GM21529 (cell line): Measurements from ENCODE around the gene SUSD3.
A peak's percentile ranks its signal among the peaks of the same experiment; 100 is the strongest.
"Not testable (repeated sequence)": the region's sequence is repeated elsewhere in the genome, so short reads cannot be mapped to it uniquely, and the experiment has no call there.

ENCODE experiments used
- ATAC-seq: cut with Tn5 transposase; IDR thresholded peaks from one replicate; pipeline ENCODE4 v1.9.1; 2021; ENCODE audit not compliant: unreplicated experiment

The SUSD3 gene

GRCh38 chr9:93108291-93109041, 50.0 kb downstream of the SUSD3 start:
- ATAC-seq = no peak

- ATAC-seq = no peak
Observed at GRCh38 chr9:93110311-93110855, 51.9 kb downstream of the SUSD3 start.

DNA sequence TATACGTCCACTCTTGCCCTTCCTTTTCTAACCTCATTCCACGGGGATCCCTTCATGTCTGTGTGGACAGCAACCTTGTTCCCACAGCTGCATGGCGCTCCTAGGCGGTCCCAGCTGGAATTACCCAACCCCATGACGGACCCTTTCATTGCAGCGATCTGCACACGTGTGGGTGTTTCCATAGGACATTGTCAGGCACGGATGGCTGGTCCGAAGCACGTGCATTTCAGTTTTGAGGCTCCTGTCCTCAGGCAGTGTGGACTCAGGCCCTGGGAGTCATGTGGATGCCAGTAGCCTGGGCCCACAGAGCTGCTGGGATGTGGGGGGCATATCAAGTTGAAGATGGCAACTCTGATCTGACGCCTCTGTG, 52.5 kb downstream of the SUSD3 start:
- no peak for ATAC-seq

GRCh38 chr9:93111371-93112115, 53.0 kb downstream of the SUSD3 start:
- ATAC-seq = no peak

GRCh38 chr9:93112116-93112863, 53.8 kb downstream of the SUSD3 start:
- no peak for ATAC-seq

DNA sequence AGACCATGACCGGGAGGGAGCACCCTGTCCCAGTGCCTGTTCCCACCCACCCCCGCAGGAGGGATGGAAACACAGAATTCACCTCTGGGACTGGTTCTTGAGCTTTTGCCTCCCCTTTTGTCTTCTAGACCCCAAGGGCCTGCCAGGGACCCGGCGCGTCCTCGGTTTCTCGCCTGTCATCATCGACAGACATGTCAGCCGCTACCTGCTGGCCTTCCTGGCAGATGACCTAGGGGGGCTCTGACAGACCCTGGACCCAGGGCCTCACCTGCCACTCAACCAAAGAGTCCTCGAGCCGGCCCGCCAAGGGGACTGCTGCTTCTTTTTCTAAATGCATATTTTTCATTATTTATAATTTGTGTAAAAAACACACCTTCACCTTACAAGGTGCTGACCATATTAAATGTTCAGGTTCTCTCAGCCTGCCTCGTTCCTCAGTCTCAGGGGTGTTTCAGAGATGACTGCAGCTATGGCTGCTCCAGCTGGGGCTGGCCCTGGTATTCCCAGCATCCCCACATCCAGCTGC, 54.4 kb downstream of the SUSD3 start:
- ATAC-seq = no peak

GRCh38 chr9:93114169-93114983, 55.9 kb downstream of the SUSD3 start:
- no peak for ATAC-seq

GRCh38 chr9:93114984-93115335, 56.5 kb downstream of the SUSD3 start:
- ATAC-seq = no peak

DNA sequence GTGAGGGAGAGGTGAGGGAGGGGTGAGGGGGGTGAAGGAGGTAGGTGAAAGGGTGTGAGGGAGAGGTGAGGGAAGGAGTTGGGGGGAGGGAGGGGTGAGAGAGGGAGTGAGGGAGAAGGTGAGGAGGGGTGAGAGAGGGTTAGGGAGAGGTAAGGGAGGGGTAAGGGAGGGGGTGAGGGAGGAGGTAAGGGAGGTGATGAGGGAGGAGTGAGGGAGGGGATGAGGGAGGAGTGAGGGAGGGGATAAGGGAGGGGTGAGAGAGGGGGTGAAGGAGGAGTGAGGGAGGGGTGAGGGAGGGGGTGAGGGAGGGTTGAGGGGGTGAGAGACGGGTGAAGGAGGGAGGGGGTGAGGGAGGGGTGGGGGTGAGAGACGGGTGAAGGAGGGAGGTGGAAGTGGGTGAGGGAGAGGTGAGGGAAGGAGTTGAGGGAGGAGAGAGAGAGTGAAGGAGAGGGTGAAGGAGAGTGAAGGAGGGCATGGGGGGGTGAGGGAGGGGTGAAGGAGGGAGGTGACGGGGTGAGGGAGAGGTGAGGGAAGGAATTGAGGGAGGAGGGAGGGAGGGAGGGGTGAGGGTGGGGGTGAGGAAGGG, 57.1 kb downstream of the SUSD3 start:
- no peak for ATAC-seq

GRCh38 chr9:93116072-93116961, 57.8 kb downstream of the SUSD3 start:
- no peak for ATAC-seq

DNA sequence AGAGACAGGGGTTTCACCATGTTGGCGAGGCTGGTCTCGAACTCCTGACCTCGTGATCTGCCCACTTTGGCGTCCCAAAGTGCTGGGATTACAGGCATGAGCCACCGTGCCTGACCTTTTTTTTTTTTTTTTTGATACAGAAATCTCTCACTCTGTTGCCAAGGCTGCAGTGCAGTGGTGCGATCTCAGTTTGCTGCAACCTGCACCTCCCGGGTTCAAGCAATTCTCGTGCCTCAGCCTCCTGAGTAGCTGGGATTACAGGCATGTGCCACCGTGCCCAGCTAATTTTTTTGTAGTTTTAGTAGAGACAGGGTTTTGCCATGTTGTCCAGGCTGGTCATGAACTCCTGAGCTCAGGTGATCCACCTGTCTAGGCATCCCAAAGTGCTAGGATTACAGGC, 59.0 kb downstream of the SUSD3 start:
- ATAC-seq = not testable (repeated sequence)

DNA sequence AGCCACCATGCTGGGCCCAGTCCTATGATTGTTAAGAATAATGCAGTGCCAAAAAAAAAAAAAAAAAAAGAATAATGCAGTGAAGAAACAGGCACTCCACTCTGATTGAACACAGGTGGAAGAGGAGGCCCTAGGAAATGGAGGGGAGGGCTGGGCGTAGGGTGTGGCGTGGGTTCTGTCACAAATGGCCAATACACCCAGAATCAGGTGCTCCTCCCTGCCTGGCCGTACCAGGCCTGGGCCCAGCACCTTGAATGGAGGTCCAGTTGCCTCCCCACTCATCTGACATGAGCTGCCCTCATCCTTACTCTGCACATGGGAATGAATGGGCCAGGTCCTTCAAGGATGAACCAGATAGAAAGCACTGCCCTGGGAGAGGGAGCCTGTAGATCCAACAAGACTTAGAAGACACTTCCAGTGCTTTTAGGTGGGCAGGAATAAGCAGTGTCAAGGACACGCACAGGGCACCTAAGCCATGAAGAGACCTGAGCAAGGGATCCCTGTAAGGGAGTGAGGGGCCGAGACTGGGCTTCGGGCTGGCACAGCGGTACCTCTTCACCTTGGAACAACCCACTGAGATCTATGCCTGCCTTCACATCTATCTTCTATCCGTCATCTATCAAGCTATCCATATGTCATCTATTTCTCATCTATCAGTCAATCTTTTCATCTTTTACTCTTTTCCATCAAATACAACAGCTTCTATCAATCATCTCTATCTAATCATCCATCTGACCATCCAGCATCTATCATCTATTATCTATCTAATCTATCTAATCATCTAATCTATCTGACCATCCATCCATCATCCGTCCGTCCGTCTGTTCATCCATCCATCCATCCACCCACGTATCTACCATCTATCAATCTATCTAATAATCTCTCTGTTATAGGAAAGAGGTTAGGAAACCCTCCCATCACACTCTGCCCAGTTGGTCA, 59.7 kb downstream of the SUSD3 start:
- ATAC-seq = no peak

- ATAC-seq = no peak
Observed at GRCh38 chr9:93118863-93119702, 60.6 kb downstream of the SUSD3 start.

DNA sequence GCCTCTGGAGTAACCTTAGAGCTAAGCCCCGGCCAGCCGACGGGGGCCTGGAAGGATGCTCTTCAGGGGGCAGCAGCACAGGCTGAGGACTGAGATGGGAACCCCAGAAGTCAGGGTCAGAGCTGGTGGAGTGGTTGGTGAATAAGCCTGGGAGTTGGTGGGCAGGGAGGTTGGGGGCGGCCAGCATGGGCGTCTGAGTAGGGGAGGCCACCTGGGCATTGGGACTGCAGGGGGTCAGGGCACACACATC, 61.1 kb downstream of the SUSD3 start:
- no peak for ATAC-seq

DNA sequence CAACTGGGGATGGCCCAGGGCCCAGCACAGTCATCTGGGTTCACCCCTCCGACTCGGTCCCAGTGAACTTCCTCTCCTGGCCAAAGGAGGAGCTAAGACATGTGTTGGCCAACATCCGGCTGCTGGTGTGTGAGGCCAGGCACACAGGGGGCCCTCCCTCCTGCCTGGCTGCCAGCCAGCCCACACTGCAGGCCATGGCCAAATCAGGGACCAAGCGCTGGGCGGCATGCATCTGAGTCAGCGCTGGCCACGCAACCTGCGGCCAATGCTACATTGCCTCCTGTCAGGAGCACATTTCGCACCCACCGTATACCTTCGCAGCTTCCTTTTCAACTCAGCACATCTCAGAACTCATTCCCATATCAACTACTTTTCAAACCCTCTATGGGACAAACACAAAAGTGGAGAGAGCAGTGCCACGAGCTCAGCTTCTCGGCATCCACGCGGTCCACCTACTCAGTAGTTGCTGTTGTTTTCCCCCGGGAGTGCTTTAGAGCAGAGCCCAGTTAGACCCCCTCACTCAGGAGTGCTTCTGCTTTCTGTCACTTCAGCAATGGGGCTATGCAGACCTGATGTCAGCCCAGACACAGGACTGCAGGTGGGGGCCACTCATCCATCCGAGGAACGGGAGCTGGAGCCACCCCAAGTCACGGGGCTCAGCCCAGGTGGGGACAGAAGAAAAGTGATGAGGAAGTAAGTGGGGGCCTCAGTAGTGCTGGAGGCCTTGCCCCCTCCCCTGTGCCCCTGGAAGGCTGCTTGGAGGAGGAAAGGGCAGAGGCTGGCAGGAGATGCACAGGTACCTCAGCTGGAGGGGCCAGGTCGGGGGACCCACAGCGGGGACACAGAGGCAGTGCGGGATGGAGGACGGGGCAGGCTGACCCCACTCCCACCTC, 61.7 kb downstream of the SUSD3 start:
- peak; percentile 95 for ATAC-seq

- ATAC-seq = no peak
Observed at GRCh38 chr9:93120846-93121315, 62.4 kb downstream of the SUSD3 start.
